Kidney tubule cell (primary cell): ENCODE results near the gene DDX25.
"Not testable (repeated sequence)": the region's sequence is repeated elsewhere in the genome, so short reads cannot be mapped to it uniquely, and the experiment has no call there.

Source experiments
- DNase-seq: peaks from one replicate; pipeline ENCODE4 v3.0.0-alpha.2; 2018; ENCODE audit warnings: low spot score

Gene DDX25

GRCh38 chr11:125903711-125904659 lies at the start of gene DDX25:
TSS of gene DDX25 (plus strand) at chr11:125904508. CDS start at chr11:125904518, 10 bp downstream.
- peak; percentile 5 for DNase-seq

- DNase-seq = not testable (repeated sequence)
Measured at GRCh38 chr11:125857670-125858069, 46.6 kb upstream of the DDX25 start.

GRCh38 chr11:125862786-125863185 lies 41.5 kb upstream of the DDX25 start:
- DNase-seq = not testable (repeated sequence)

- DNase-seq = not testable (repeated sequence)
Measured at GRCh38 chr11:125865354-125865753, 39.0 kb upstream of the DDX25 start.

- no peak for DNase-seq
Measured at GRCh38 chr11:125869521-125869920, 34.8 kb upstream of the DDX25 start.

GRCh38 chr11:125871391-125872137 lies 32.7 kb upstream of the DDX25 start:
- no peak for DNase-seq

- DNase-seq = peak; percentile 74
Measured at GRCh38 chr11:125872138-125872491, 32.2 kb upstream of the DDX25 start.

- no peak for DNase-seq
Measured at GRCh38 chr11:125873881-125874555, 30.3 kb upstream of the DDX25 start.

GRCh38 chr11:125874556-125875124 lies 29.7 kb upstream of the DDX25 start:
- peak; percentile 63 for DNase-seq

GRCh38 chr11:125881291-125881690 lies 23.0 kb upstream of the DDX25 start:
- DNase-seq = no peak

GRCh38 chr11:125883375-125883774 lies 20.9 kb upstream of the DDX25 start:
- no peak for DNase-seq

GRCh38 chr11:125886997-125887372 lies 17.3 kb upstream of the DDX25 start:
- peak; percentile 62 for DNase-seq

GRCh38 chr11:125887373-125888324 lies 16.7 kb upstream of the DDX25 start, which contains the start of gene HYLS1:
TSS of gene HYLS1 (plus strand) at chr11:125887668. CDS start at chr11:125899369, 11,701 bp downstream.
- peak; percentile 98 for DNase-seq

GRCh38 chr11:125890447-125891100 lies 13.7 kb upstream of the DDX25 start:
- no peak for DNase-seq

GRCh38 chr11:125892071-125892470 lies 12.2 kb upstream of the DDX25 start:
- peak; percentile 69 for DNase-seq

- no peak for DNase-seq
Measured at GRCh38 chr11:125892994-125893393, 11.3 kb upstream of the DDX25 start.

- no peak for DNase-seq
Measured at GRCh38 chr11:125901872-125902271, 2.4 kb upstream of the DDX25 start.

- DNase-seq = no peak
Measured at GRCh38 chr11:125902277-125902926, 1.9 kb upstream of the DDX25 start.

GRCh38 chr11:125902927-125903710 lies 1.2 kb upstream of the DDX25 start, which contains the start of gene PUS3:
TSS of gene PUS3 (minus strand) at chr11:125903206. CDS start at chr11:125896284, 6,922 bp downstream.
- peak; percentile 86 for DNase-seq
